BLaER1 (cell line): ENCODE results near the gene PAK3.

ENCODE experiments used
- H3K27ac ChIP-seq: shearing (Covaris generic); formaldehyde crosslinking; 2 replicates; pipeline ENCODE4 v1.8.1; 2022
- H3K27me3 ChIP-seq: shearing (Covaris generic); formaldehyde crosslinking; 2 replicates; pipeline ENCODE4 v1.8.1; 2022
- H3K36me3 ChIP-seq: shearing (Covaris generic); formaldehyde crosslinking; 2 replicates; pipeline ENCODE4 v1.8.1; 2022
- H3K4me1 ChIP-seq: shearing (Covaris generic); formaldehyde crosslinking; 2 replicates; pipeline ENCODE4 v1.8.1; 2022
- H3K4me2 ChIP-seq: shearing (Covaris generic); formaldehyde crosslinking; 2 replicates; pipeline ENCODE4 v1.8.1; 2022
- H3K4me3 ChIP-seq: shearing (Covaris generic); formaldehyde crosslinking; 2 replicates; pipeline ENCODE4 v1.8.1; 2022
- H3K9ac ChIP-seq: shearing (Covaris generic); formaldehyde crosslinking; 2 replicates; pipeline ENCODE4 v1.8.1; 2022
- H3K9me3 ChIP-seq: shearing (Covaris generic); formaldehyde crosslinking; 2 replicates; pipeline ENCODE4 v1.8.1; 2022
- H4K20me1 ChIP-seq: shearing (Covaris generic); formaldehyde crosslinking; 2 replicates; pipeline ENCODE4 v1.8.1; 2022
- Cebpa-rat ChIP-seq: shearing (Covaris generic); IDR thresholded peaks from 2 replicates; pipeline ENCODE4 v1.8.1; 2022

PAK3 gene

DNA sequence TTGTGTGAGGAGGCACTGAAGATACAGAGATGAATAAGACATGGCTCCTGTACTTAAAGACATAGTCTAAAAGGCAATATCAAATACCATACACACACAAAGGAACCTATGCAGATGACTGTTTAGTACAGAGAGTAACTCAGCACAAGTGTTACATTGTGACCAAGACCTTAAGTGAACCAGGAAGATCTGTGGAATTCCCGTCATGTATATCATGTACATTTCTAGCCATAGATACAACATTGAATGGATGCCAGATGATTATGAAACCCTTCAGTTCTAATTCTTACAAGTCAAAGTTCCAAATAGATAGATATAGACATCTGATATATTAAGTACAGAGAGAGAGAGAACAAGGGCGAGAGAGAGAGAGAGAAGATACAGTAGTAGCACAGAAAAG, 73.2 kb downstream of the PAK3 start:
- H3K9me3 ChIP-seq = no peaks in the 10 kb centered on the region
- H3K36me3 ChIP-seq = no peaks in the 10 kb centered on the region
- peaks cover 78% of the 10 kb centered on the region for H3K27me3 ChIP-seq
- H3K9ac ChIP-seq = no peak overlapping the region
- H3K4me2 ChIP-seq = no peak overlapping the region
- no peak overlapping the region for H3K27ac ChIP-seq
- no peaks in the 10 kb centered on the region for H3K4me1 ChIP-seq
- no peak overlapping the region for H3K4me3 ChIP-seq
- H4K20me1 ChIP-seq = no peaks in the 10 kb centered on the region
- no peak for TF ChIP-seq Cebpa-rat

DNA sequence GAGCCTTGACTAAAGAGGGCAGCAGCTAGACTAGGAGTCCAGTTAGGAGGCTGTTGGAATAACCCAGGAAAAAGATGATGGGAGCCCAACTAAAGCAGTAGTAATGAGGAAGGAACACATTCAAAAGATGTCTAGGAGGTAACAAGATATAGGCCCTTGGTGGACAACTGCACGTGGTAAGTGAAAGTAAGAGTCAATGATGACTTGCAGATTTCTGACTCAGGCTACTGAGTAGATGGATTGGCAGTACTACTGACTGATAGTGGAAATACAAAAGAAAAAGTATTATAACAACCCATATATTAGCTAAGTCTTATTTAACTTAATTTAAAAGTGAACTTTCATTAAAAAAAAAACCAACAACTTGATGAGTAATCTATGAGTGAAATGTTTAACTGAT, 74.0 kb downstream of the PAK3 start:
- Histone ChIP-seq H4K20me1 (no peaks in the 10 kb centered on the region), H3K9me3 (no peaks in the 10 kb centered on the region), H3K36me3 (no peaks in the 10 kb centered on the region), H3K27me3 (peaks cover 79% of the 10 kb centered on the region), H3K4me2 (no peak overlapping the region), H3K4me1 (no peaks in the 10 kb centered on the region), H3K27ac (no peak overlapping the region), H3K4me3 (no peak overlapping the region), H3K9ac (no peak overlapping the region)
- TF ChIP-seq Cebpa-rat = no peak

DNA sequence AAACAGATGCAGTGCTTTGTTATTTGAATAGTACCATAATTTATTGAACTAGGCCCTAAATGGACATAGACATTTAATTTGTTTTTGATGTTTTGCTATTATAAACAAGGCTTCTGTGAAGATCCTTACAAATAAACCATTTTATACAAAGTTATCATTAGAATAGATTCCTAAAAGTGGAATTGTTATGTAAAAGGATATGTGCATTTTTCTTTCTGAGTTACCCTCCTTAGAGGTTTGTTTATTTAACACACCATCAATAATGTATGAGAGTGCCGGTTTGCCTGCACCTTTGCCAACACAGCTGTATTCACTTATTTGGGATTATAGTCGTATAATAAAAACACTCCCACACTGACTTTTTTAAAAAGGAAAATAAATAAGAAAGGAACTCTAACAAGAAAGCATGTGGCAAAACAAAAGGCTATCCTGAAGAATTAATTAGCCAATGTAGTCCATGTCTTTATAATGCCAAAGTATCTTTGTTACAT, 84.8 kb downstream of the PAK3 start:
- H3K27me3 ChIP-seq = peaks cover 72% of the 10 kb centered on the region
- H3K36me3 ChIP-seq = no peaks in the 10 kb centered on the region
- H3K9ac ChIP-seq = no peak overlapping the region
- no peak overlapping the region for H3K4me2 ChIP-seq
- peaks cover 4% of the 10 kb centered on the region; the same call in 1 of the 2 replicates for H4K20me1 ChIP-seq
- no peak overlapping the region for H3K4me3 ChIP-seq
- H3K9me3 ChIP-seq = no peaks in the 10 kb centered on the region
- H3K4me1 ChIP-seq = no peaks in the 10 kb centered on the region
- H3K27ac ChIP-seq = no peak overlapping the region
- no peak for TF ChIP-seq Cebpa-rat

DNA sequence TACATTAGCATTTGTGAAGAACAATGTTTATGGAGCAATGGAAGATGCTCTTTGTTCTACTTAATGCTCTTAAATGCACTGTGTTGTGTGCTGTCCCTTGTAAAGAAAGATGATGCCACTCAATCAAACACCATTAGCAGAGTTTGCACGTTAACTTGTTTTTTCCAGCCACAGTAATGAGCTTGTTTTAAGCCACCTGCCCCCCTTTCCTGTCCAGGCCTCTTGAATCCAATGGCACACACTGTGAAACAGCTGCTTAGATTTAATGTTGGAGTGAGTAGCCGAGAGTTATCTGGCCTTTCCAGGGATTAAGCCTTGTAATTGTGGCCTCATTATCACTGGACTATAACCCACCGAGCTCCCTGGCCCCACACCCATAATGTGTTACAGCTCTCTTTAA, 86.0 kb downstream of the PAK3 start:
- no peaks in the 10 kb centered on the region for H3K36me3 ChIP-seq
- no peak overlapping the region for H3K4me3 ChIP-seq
- peaks cover 71% of the 10 kb centered on the region for H3K27me3 ChIP-seq
- H3K9ac ChIP-seq = no peak overlapping the region
- H3K4me1 ChIP-seq = no peaks in the 10 kb centered on the region
- no peak overlapping the region for H3K4me2 ChIP-seq
- H3K27ac ChIP-seq = no peak overlapping the region
- H3K9me3 ChIP-seq = no peaks in the 10 kb centered on the region
- no peaks in the 10 kb centered on the region for H4K20me1 ChIP-seq
- no peak for TF ChIP-seq Cebpa-rat

DNA sequence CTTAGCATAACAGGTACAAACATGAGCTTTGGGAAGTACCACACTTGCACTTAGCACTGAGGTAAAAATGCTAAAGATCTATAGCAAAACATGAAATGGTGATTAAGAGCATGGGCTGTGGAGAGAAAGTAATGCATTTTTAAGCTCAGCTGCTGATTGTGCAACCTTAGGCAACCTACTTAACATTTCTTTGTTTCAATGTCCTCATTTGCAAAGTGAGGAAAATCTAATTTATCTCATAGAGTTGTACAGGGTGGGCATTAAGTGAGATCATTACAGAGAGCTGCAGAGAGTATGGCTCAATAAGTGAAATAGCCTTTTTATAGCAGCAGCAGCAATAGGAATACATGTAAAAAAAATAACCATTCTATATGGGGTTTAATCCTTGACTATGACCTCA, 87.0 kb downstream of the PAK3 start:
- H3K9me3 ChIP-seq = no peaks in the 10 kb centered on the region
- peaks cover 70% of the 10 kb centered on the region for H3K27me3 ChIP-seq
- no peaks in the 10 kb centered on the region for H3K4me1 ChIP-seq
- H3K4me3 ChIP-seq = no peak overlapping the region
- no peak for TF ChIP-seq Cebpa-rat
- no peaks in the 10 kb centered on the region for H3K36me3 ChIP-seq
- no peak overlapping the region for H3K4me2 ChIP-seq
- no peak overlapping the region for H3K27ac ChIP-seq
- no peak overlapping the region for H3K9ac ChIP-seq
- H4K20me1 ChIP-seq = no peaks in the 10 kb centered on the region

DNA sequence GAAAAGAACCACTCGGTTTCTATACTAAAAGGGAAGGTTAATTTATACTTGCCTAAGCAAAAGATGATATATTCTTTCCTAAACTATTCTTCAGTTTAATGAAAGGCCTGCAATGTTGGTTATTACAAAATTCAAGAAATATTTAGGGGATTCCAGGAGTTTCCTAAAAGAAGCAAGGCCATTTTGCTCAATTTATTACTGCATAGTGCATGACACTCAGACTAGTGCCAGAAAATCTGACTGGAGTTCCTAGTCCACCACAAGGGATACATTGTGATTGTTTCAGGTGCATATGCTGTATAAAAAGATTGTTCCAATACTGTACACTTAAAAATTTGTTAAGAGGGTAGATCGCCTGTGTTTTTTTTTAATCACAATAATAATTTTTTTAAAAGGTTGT, 95.6 kb downstream of the PAK3 start:
- H3K27ac ChIP-seq = no peak overlapping the region
- no peak for TF ChIP-seq Cebpa-rat
- peaks cover 88% of the 10 kb centered on the region for H3K27me3 ChIP-seq
- H3K36me3 ChIP-seq = no peaks in the 10 kb centered on the region
- no peaks in the 10 kb centered on the region for H3K4me1 ChIP-seq
- no peak overlapping the region for H3K4me2 ChIP-seq
- no peak overlapping the region for H3K4me3 ChIP-seq
- no peaks in the 10 kb centered on the region for H3K9me3 ChIP-seq
- no peaks in the 10 kb centered on the region; the same call in 1 of the 2 replicates for H4K20me1 ChIP-seq
- H3K9ac ChIP-seq = no peak overlapping the region

DNA sequence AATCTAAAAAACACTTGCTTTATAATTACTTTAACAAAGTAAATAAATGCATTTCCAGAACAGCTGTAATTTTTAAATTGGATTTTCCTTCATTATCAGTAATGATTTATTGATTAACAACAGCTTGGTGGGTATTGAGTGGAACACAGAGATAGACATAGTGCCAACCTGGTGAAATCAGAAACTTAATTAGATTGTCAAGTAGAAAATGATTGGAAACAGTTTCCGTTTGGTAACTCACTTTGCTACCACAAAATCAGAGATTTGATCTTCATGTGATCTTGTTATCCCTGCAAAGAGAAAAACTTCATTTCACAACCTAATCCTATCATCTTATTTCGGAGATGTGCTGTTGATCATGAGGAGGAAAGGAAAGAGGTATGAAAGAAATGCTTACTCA, 103.5 kb downstream of the PAK3 start:
- no peak overlapping the region for H3K4me2 ChIP-seq
- no peaks in the 10 kb centered on the region for H3K9me3 ChIP-seq
- no peaks in the 10 kb centered on the region for H3K4me1 ChIP-seq
- H3K27ac ChIP-seq = no peak overlapping the region
- H3K9ac ChIP-seq = no peak overlapping the region
- no peaks in the 10 kb centered on the region; the same call in 1 of the 2 replicates for H4K20me1 ChIP-seq
- H3K27me3 ChIP-seq = peaks cover 88% of the 10 kb centered on the region
- no peaks in the 10 kb centered on the region for H3K36me3 ChIP-seq
- no peak for TF ChIP-seq Cebpa-rat
- H3K4me3 ChIP-seq = no peak overlapping the region

DNA sequence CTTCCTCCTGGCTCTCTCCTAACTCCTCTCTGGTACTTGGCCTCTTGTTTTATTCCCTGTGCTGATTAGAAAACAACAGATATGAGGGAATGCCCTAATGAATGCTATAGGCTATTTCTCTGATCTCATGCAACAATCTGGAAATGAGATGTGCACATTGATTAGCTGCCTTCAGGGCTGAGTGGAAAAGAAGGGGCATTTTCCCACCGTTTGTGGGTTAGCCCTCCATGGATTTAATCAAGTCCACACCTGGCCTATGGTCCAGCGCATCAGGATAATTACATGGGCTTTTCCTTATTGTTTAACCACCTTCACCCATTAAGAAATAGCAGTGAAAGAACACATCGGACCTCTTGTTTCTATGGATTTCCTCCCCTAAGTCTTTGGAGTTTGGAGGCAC, 104.3 kb downstream of the PAK3 start:
- H3K4me3 ChIP-seq = no peak overlapping the region
- H3K9ac ChIP-seq = no peak overlapping the region
- no peaks in the 10 kb centered on the region for H3K4me1 ChIP-seq
- no peak overlapping the region for H3K27ac ChIP-seq
- H4K20me1 ChIP-seq = no peaks in the 10 kb centered on the region; the same call in 1 of the 2 replicates
- H3K27me3 ChIP-seq = peaks cover 91% of the 10 kb centered on the region
- H3K4me2 ChIP-seq = no peak overlapping the region
- TF ChIP-seq Cebpa-rat = no peak
- no peaks in the 10 kb centered on the region for H3K36me3 ChIP-seq
- H3K9me3 ChIP-seq = no peaks in the 10 kb centered on the region

DNA sequence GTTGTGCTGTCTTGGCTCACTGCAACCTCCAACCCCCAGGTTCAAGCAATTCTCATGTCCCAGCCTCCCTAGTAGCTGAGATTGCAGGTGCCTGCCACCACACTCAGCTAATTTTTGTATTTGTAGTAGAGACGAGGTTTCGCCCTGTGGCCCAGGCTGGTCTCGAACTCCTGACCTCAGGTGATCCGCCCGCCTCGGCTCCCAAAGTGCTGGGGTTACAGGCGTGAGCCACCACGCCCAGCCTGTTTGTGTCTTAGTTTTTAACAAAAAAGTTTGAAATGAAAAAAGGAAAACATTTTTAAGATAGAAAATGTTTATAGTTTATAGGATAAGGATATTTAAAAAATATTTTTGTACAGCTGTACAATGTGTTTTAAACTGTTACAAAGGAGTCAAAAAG, 111.9 kb downstream of the PAK3 start:
- Histone ChIP-seq H3K9me3 (no peaks in the 10 kb centered on the region), H3K4me3 (no peak overlapping the region), H3K4me1 (no peaks in the 10 kb centered on the region), H3K36me3 (no peaks in the 10 kb centered on the region), H3K27ac (no peak overlapping the region), H3K27me3 (peaks cover 80% of the 10 kb centered on the region), H4K20me1 (no peaks in the 10 kb centered on the region), H3K9ac (no peak overlapping the region), H3K4me2 (no peak overlapping the region)
- TF ChIP-seq Cebpa-rat = no peak

DNA sequence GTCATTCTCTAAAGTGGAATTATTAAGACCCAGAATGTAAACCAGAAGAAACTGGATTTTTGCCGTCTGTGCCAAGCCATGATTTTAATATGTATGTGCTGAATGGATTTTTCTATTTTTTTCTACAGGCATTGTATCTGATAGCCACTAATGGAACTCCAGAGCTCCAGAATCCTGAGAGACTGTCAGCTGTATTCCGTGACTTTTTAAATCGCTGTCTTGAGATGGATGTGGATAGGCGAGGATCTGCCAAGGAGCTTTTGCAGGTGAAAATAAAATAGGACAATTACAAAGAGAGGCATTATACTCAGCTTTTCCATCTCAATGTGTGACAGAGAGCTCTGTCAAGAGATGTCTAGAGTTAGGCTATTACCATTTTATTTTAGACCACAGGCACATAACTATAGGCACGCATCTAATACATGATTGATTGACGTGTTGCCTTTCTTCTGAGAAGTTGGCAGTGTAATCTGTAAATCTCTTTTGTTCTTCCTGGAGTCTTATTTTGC, 120.4 kb downstream of the PAK3 start:
- Histone ChIP-seq H3K4me1 (no peaks in the 10 kb centered on the region), H3K4me2 (no peak overlapping the region), H3K4me3 (no peak overlapping the region), H3K36me3 (no peaks in the 10 kb centered on the region), H4K20me1 (no peaks in the 10 kb centered on the region), H3K9ac (no peak overlapping the region), H3K27ac (no peak overlapping the region), H3K27me3 (peaks cover 97% of the 10 kb centered on the region), H3K9me3 (no peaks in the 10 kb centered on the region)
- no peak for TF ChIP-seq Cebpa-rat

DNA sequence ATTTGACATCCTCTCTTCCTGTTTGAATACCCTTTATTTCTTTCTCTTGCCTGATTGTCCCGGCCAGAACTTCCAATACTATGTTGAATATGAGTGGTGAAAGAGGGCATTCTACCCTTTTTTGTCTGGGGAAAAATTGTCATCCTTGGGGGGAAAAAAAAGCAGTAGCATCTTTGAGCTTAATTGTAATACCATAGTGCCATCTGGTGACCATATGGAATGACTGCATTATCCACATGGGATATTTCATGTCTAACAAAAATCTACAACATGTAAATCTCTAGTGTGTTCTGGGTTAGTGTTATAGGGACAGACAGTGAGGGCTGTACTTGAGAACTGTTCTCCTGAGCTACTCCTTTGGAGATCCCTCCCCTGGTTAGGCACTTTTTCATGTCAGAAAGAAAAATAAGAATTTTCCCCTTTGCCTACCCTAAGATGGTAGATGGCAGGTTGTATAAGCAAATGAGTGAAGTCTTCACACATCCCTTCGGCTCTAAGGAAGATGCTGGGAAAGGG, 148.3 kb downstream of the PAK3 start:
- peaks cover 77% of the 10 kb centered on the region for H3K27me3 ChIP-seq

More for the DNA sequence above, 148.3 kb downstream of the PAK3 start:
- H3K4me1 ChIP-seq = no peaks in the 10 kb centered on the region
- H3K4me3 ChIP-seq = no peak overlapping the region
- no peak overlapping the region for H3K4me2 ChIP-seq
- peaks cover 10% of the 10 kb centered on the region; the same call in 1 of the 2 replicates for H4K20me1 ChIP-seq
- H3K9ac ChIP-seq = no peak overlapping the region
- no peaks in the 10 kb centered on the region for H3K36me3 ChIP-seq
- H3K27ac ChIP-seq = no peak overlapping the region
- no peak for TF ChIP-seq Cebpa-rat
- H3K9me3 ChIP-seq = no peaks in the 10 kb centered on the region
